ENCODE results near the gene LIFR. TPM values are rescaled to one million over a fixed set of nuclear protein-coding genes. Genes with fewer than 3 reads are reported as not detected.

The LIFR gene
- total RNA-seq (2014; rRNA removed) (10.4 and 15.7 TPM in 2 replicates), Bru-seq, nascent RNA (percentile 67 among the genes with signal in this experiment), BruChase-seq, experiment 1, labeled RNA remaining after a 6-hour chase (percentile 77 among the genes with signal in this experiment), BruChase-seq, experiment 2, labeled RNA remaining after a 2-hour chase (percentile 77 among the genes with signal in this experiment)
- long read RNA-seq, full-length matches to known transcripts = 9 of 24 reads
- long read RNA-seq, partial matches to known transcripts = 4 of 24 reads
- long read RNA-seq, other reads (novel, unspliced or antisense) = 11 of 24 reads

DNA sequence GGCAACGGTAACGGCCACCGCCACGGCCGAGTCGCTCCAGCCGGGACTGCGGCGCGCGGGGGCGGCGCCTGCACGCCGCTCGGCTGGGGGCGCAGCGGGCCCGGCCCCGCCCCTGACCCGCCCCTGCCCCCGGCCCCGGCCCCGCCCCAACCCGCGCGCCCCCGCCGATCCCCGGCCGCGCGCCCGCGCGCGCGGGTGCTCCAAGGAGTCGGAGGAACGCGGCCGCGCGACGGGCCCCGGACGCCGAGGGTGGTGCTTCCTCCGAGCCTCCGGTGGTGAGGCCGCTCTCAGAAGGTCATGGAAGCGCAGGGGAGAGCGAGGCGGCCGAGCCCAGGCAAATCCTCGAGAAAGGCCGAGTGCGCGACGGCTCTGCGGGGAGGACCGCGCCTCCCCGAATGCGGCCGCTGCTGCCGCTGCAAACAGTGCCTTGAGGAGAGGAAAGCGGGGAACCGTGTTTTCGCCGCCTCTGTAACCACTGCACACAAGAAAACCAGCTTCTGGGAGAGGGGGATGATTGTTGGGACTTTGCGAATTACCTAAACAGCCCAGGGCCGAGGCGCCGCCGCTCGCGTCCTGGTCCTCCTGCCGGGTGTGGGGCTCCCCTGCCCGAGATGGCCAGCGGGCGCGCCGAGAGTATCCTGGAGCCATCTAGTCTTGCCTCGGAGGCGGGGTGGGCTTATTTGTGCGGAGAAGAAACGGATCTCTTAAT is at the start of gene LIFR:
Gene LIFR, minus strand, starts transcription at position 48 of the 709 bp plus-strand sequence. CDS start 25,999 bp downstream, outside the sequence.
- no peaks in the 10 kb centered on the region for H4K20me1 ChIP-seq (ENCODE audit: low read length)
- DNase-seq = peak; percentile 86
- BruUV-seq (replicated peaks) = no TSS peak
- peak within 1 kb of the TSS; percentile 93 for H2AFZ ChIP-seq (ENCODE audit: low read length)
- no peaks in the 10 kb centered on the region for H3K36me3 ChIP-seq (ENCODE audit: low read depth, low read length)
- no peaks in the 10 kb centered on the region for H3K79me2 ChIP-seq (ENCODE audit: low read length)
- peak within 1 kb of the TSS; percentile 54 for H3K27ac ChIP-seq (ENCODE audit: low read length)
- peak; percentile 81 for ATAC-seq
- TF ChIP-seq, protein P1, sequence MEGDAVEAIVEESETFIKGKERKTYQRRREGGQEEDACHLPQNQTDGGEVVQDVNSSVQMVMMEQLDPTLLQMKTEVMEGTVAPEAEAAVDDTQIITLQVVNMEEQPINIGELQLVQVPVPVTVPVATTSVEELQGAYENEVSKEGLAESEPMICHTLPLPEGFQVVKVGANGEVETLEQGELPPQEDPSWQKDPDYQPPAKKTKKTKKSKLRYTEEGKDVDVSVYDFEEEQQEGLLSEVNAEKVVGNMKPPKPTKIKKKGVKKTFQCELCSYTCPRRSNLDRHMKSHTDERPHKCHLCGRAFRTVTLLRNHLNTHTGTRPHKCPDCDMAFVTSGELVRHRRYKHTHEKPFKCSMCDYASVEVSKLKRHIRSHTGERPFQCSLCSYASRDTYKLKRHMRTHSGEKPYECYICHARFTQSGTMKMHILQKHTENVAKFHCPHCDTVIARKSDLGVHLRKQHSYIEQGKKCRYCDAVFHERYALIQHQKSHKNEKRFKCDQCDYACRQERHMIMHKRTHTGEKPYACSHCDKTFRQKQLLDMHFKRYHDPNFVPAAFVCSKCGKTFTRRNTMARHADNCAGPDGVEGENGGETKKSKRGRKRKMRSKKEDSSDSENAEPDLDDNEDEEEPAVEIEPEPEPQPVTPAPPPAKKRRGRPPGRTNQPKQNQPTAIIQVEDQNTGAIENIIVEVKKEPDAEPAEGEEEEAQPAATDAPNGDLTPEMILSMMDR (conservative IDR thresholded peaks at IDR 0.05; ENCODE audit: low read depth, low read length) = no peak
- TF ChIP-seq EZH2 (IDR thresholded peaks at IDR 0.05; ENCODE audit: low read length, unreplicated experiment) (no peak), EZH2phosphoT487 (IDR thresholded peaks at IDR 0.05; ENCODE audit: borderline replicate concordance, low read length) (no peak)
- no peaks in the 10 kb centered on the region for H3K27me3 ChIP-seq (ENCODE audit: low read length)
- H3K9me3 ChIP-seq (ENCODE audit: low read length) = no peaks in the 10 kb centered on the region
- H3F3A ChIP-seq (ENCODE audit: low read length, unreplicated experiment) = no peaks in the 10 kb centered on the region
- intact Hi-C loops (cut with micrococcal nuclease) = loop anchor here (1.0 to 5.0 kb wide), 3 partner anchors 104 to 233 kb away; no protein-coding TSS in a partner anchor
- no peaks in the 10 kb centered on the region for H3K9me2 ChIP-seq (replicated peaks; ENCODE audit: low read length)
- H3K4me2 ChIP-seq (ENCODE audit: low read length) = peak within 1 kb of the TSS; percentile 88
- CTCF ChIA-PET = interaction anchor here (0.6 to 2.7 kb wide), 2 partner anchors 83 to 115 kb away, joined by 3 to 8 read pairs; no protein-coding TSS in a partner anchor
- peak within 1 kb of the TSS; percentile 84 for H3K4me3 ChIP-seq (ENCODE audit: low read length)
- peaks cover 15% of the 10 kb centered on the region; the same call in 1 of the 2 replicates for H3K4me1 ChIP-seq (ENCODE audit: insufficient read depth, low read length)
- POLR2A ChIA-PET (ENCODE audit: unreplicated experiment) = interaction anchor here (0.6 to 0.7 kb wide), 3 partner anchors 40 to 80 kb away, joined by 3 to 8 read pairs (median 3); no protein-coding TSS in a partner anchor
- peak within 1 kb of the TSS; percentile 81 for H3K9ac ChIP-seq (ENCODE audit: low read length)

GRCh38 chr5:38605610-38606009 is 49.2 kb upstream of the LIFR start:
- peaks cover 42% of the 10 kb centered on the region for H3K4me1 ChIP-seq (ENCODE audit: insufficient read depth, low read length)
- DNase-seq = no peak
- H3K9ac ChIP-seq (ENCODE audit: low read length) = no peak overlapping the region
- ATAC-seq = no peak
- H4K20me1 ChIP-seq (ENCODE audit: low read length) = no peaks in the 10 kb centered on the region
- no peaks in the 10 kb centered on the region for H3K9me2 ChIP-seq (replicated peaks; ENCODE audit: low read length)
- H3K79me2 ChIP-seq (ENCODE audit: low read length) = no peaks in the 10 kb centered on the region
- ChIA-PET POLR2A (ENCODE audit: unreplicated experiment) (no interaction called here), CTCF (no interaction called here)
- no peak overlapping the region for H3K4me2 ChIP-seq (ENCODE audit: low read length)
- intact Hi-C loops (cut with micrococcal nuclease) = no loop called here
- no peak overlapping the region for H2AFZ ChIP-seq (ENCODE audit: low read length)
- BruUV-seq (replicated peaks) = no TSS peak
- TF ChIP-seq EZH2phosphoT487 (IDR thresholded peaks at IDR 0.05; ENCODE audit: borderline replicate concordance, low read length) (no peak), EZH2 (IDR thresholded peaks at IDR 0.05; ENCODE audit: low read length, unreplicated experiment) (no peak)
- TF ChIP-seq, protein P1 (conservative IDR thresholded peaks at IDR 0.05; ENCODE audit: low read depth, low read length) = no peak
- no peak overlapping the region for H3K4me3 ChIP-seq (ENCODE audit: low read length)
- no peak overlapping the region for H3K27ac ChIP-seq (ENCODE audit: low read length)
- no peaks in the 10 kb centered on the region for H3F3A ChIP-seq (ENCODE audit: low read length, unreplicated experiment)
- no peaks in the 10 kb centered on the region for H3K9me3 ChIP-seq (ENCODE audit: low read length)
- no peaks in the 10 kb centered on the region for H3K27me3 ChIP-seq (ENCODE audit: low read length)
- no peaks in the 10 kb centered on the region for H3K36me3 ChIP-seq (ENCODE audit: low read depth, low read length)

All from PC-3 (cell line).